Measurements from ENCODE around the gene GLCCI1.

Gene GLCCI1

GRCh38 chr7:7948232-7948631 lies 20.4 kb upstream of the GLCCI1 start:
- no peak overlapping the region for H3K18ac ChIP-seq (ENCODE audit: low read length)
- H3K27me3 ChIP-seq (ENCODE audit: insufficient read depth, low read length) = no peaks in the 10 kb centered on the region
- no peak overlapping the region for H2AFZ ChIP-seq (ENCODE audit: insufficient read depth, low read length, poor library complexity)
- no peak overlapping the region for H2BK12ac ChIP-seq (ENCODE audit: low read length)
- no peak overlapping the region for H2AK5ac ChIP-seq (ENCODE audit: low read length)
- H3K36me3 ChIP-seq (ENCODE audit: control insufficient read depth in 1 of 2, insufficient read depth in 2 of 2, low read length in 2 of 2) = no peaks in the 10 kb centered on the region
- no peak overlapping the region for H3K27ac ChIP-seq (ENCODE audit: low read depth, low read length)
- H3K9ac ChIP-seq (ENCODE audit: low read length) = no peak overlapping the region
- whole genome bisulfite sequencing (ENCODE audit: extremely low coverage, insufficient coverage, insufficient read length) = no CpG with 5 or more reads among the region's 4 CpGs
- no peak overlapping the region for H2BK120ac ChIP-seq (ENCODE audit: insufficient read depth, low read length, poor library complexity)
- no peak overlapping the region for H3K4me2 ChIP-seq (ENCODE audit: low read length)
- no peaks in the 10 kb centered on the region for H3K79me1 ChIP-seq (ENCODE audit: low read length)
- no peak overlapping the region for H3K4ac ChIP-seq (ENCODE audit: low read depth, low read length)
- H4K91ac ChIP-seq (ENCODE audit: low read depth, low read length) = no peak overlapping the region
- no peaks in the 10 kb centered on the region for H3K9me3 ChIP-seq (ENCODE audit: insufficient read depth, low read depth, low read length)
- no peak overlapping the region for H2BK5ac ChIP-seq (ENCODE audit: low read depth, low read length, poor library complexity)
- no peaks in the 10 kb centered on the region for H3K4me1 ChIP-seq (ENCODE audit: control insufficient read depth in 1 of 2, insufficient read depth in 2 of 2, low read length in 2 of 2)
- H3K79me2 ChIP-seq (ENCODE audit: control insufficient read depth, insufficient read depth, low read length, poor library complexity) = no peaks in the 10 kb centered on the region
- H4K8ac ChIP-seq (ENCODE audit: low read depth, low read length) = no peak overlapping the region
- H3K4me3 ChIP-seq (ENCODE audit: low read depth, low read length) = no peak overlapping the region
- H3K14ac ChIP-seq (ENCODE audit: low read length) = no peak overlapping the region
- DNase-seq = peak in 1 of 2 donors; percentile 48
- H4K12ac ChIP-seq (ENCODE audit: low read depth, low read length) = no peak overlapping the region
- no peak overlapping the region for H3K23ac ChIP-seq (ENCODE audit: low read length)

GRCh38 chr7:7953806-7954205 lies 14.8 kb upstream of the GLCCI1 start:
- Histone ChIP-seq H3K4ac (ENCODE audit: low read depth, low read length) (no peak overlapping the region), H3K27me3 (ENCODE audit: insufficient read depth, low read length) (no peaks in the 10 kb centered on the region), H2AFZ (ENCODE audit: insufficient read depth, low read length, poor library complexity) (no peak overlapping the region), H3K18ac (ENCODE audit: low read length) (no peak overlapping the region), H4K12ac (ENCODE audit: low read depth, low read length) (no peak overlapping the region), H4K8ac (ENCODE audit: low read depth, low read length) (no peak overlapping the region), H3K9me3 (ENCODE audit: insufficient read depth, low read depth, low read length) (no peaks in the 10 kb centered on the region), H3K4me1 (ENCODE audit: control insufficient read depth in 1 of 2, insufficient read depth in 2 of 2, low read length in 2 of 2) (no peaks in the 10 kb centered on the region), H2AK5ac (ENCODE audit: low read length) (no peak overlapping the region), H3K4me3 (ENCODE audit: low read depth, low read length) (no peak overlapping the region), H2BK12ac (ENCODE audit: low read length) (no peak overlapping the region), H3K9ac (ENCODE audit: low read length) (no peak overlapping the region), H2BK120ac (ENCODE audit: insufficient read depth, low read length, poor library complexity) (no peak overlapping the region), H3K14ac (ENCODE audit: low read length) (no peak overlapping the region), H3K79me2 (ENCODE audit: control insufficient read depth, insufficient read depth, low read length, poor library complexity) (no peaks in the 10 kb centered on the region), H2BK5ac (ENCODE audit: low read depth, low read length, poor library complexity) (no peak overlapping the region), H3K4me2 (ENCODE audit: low read length) (no peak overlapping the region), H3K79me1 (ENCODE audit: low read length) (no peaks in the 10 kb centered on the region), H3K36me3 (ENCODE audit: control insufficient read depth in 1 of 2, insufficient read depth in 2 of 2, low read length in 2 of 2) (no peaks in the 10 kb centered on the region), H3K27ac (ENCODE audit: low read depth, low read length) (no peak overlapping the region), H3K23ac (ENCODE audit: low read length) (no peak overlapping the region), H4K91ac (ENCODE audit: low read depth, low read length) (no peak overlapping the region)
- DNase-seq = peak in 1 of 2 donors; percentile 63

GRCh38 chr7:7956531-7957128 lies 12.0 kb upstream of the GLCCI1 start:
- no peak overlapping the region for H3K4ac ChIP-seq (ENCODE audit: low read depth, low read length)
- H2BK12ac ChIP-seq (ENCODE audit: low read length) = no peak overlapping the region
- H3K9me3 ChIP-seq (ENCODE audit: insufficient read depth, low read depth, low read length) = no peaks in the 10 kb centered on the region
- no peak overlapping the region for H2BK120ac ChIP-seq (ENCODE audit: insufficient read depth, low read length, poor library complexity)
- no peak overlapping the region for H3K27ac ChIP-seq (ENCODE audit: low read depth, low read length)
- H2BK5ac ChIP-seq (ENCODE audit: low read depth, low read length, poor library complexity) = no peak overlapping the region
- H3K36me3 ChIP-seq (ENCODE audit: control insufficient read depth in 1 of 2, insufficient read depth in 2 of 2, low read length in 2 of 2) = no peaks in the 10 kb centered on the region
- H3K14ac ChIP-seq (ENCODE audit: low read length) = no peak overlapping the region
- no peaks in the 10 kb centered on the region for H3K4me1 ChIP-seq (ENCODE audit: control insufficient read depth in 1 of 2, insufficient read depth in 2 of 2, low read length in 2 of 2)
- H2AK5ac ChIP-seq (ENCODE audit: low read length) = no peak overlapping the region
- H4K8ac ChIP-seq (ENCODE audit: low read depth, low read length) = no peak overlapping the region
- no peak overlapping the region for H4K12ac ChIP-seq (ENCODE audit: low read depth, low read length)
- no peaks in the 10 kb centered on the region for H3K79me2 ChIP-seq (ENCODE audit: control insufficient read depth, insufficient read depth, low read length, poor library complexity)
- no peak overlapping the region for H3K4me2 ChIP-seq (ENCODE audit: low read length)
- H3K23ac ChIP-seq (ENCODE audit: low read length) = no peak overlapping the region
- no peak overlapping the region for H2AFZ ChIP-seq (ENCODE audit: insufficient read depth, low read length, poor library complexity)
- no peaks in the 10 kb centered on the region for H3K27me3 ChIP-seq (ENCODE audit: insufficient read depth, low read length)
- H3K9ac ChIP-seq (ENCODE audit: low read length) = no peak overlapping the region
- no peak overlapping the region for H3K4me3 ChIP-seq (ENCODE audit: low read depth, low read length)
- no peak overlapping the region for H3K18ac ChIP-seq (ENCODE audit: low read length)
- WGBS (ENCODE audit: extremely low coverage, insufficient coverage, insufficient read length) = no CpG with 5 or more reads among the region's 3 CpGs
- H3K79me1 ChIP-seq (ENCODE audit: low read length) = no peaks in the 10 kb centered on the region
- peak in 1 of 2 donors; percentile 49 for DNase-seq
- no peak overlapping the region for H4K91ac ChIP-seq (ENCODE audit: low read depth, low read length)

GRCh38 chr7:7957513-7957912 lies 11.1 kb upstream of the GLCCI1 start:
- no peak overlapping the region for H3K18ac ChIP-seq (ENCODE audit: low read length)
- no peak overlapping the region for H3K23ac ChIP-seq (ENCODE audit: low read length)
- no CpG with 5 or more reads among the region's 2 CpGs for WGBS (ENCODE audit: extremely low coverage, insufficient coverage, insufficient read length)
- H4K91ac ChIP-seq (ENCODE audit: low read depth, low read length) = no peak overlapping the region
- no peak overlapping the region for H3K14ac ChIP-seq (ENCODE audit: low read length)
- H2BK12ac ChIP-seq (ENCODE audit: low read length) = no peak overlapping the region
- no peak overlapping the region for H2AFZ ChIP-seq (ENCODE audit: insufficient read depth, low read length, poor library complexity)
- H2AK5ac ChIP-seq (ENCODE audit: low read length) = no peak overlapping the region
- H3K36me3 ChIP-seq (ENCODE audit: control insufficient read depth in 1 of 2, insufficient read depth in 2 of 2, low read length in 2 of 2) = no peaks in the 10 kb centered on the region
- H2BK5ac ChIP-seq (ENCODE audit: low read depth, low read length, poor library complexity) = no peak overlapping the region
- H3K9ac ChIP-seq (ENCODE audit: low read length) = no peak overlapping the region
- no peak for DNase-seq
- no peaks in the 10 kb centered on the region for H3K79me2 ChIP-seq (ENCODE audit: control insufficient read depth, insufficient read depth, low read length, poor library complexity)
- no peaks in the 10 kb centered on the region for H3K27me3 ChIP-seq (ENCODE audit: insufficient read depth, low read length)
- no peaks in the 10 kb centered on the region for H3K4me1 ChIP-seq (ENCODE audit: control insufficient read depth in 1 of 2, insufficient read depth in 2 of 2, low read length in 2 of 2)
- no peak overlapping the region for H3K4me3 ChIP-seq (ENCODE audit: low read depth, low read length)
- no peak overlapping the region for H3K4me2 ChIP-seq (ENCODE audit: low read length)
- no peaks in the 10 kb centered on the region for H3K79me1 ChIP-seq (ENCODE audit: low read length)
- no peaks in the 10 kb centered on the region for H3K9me3 ChIP-seq (ENCODE audit: insufficient read depth, low read depth, low read length)
- no peak overlapping the region for H4K12ac ChIP-seq (ENCODE audit: low read depth, low read length)
- H2BK120ac ChIP-seq (ENCODE audit: insufficient read depth, low read length, poor library complexity) = no peak overlapping the region
- H4K8ac ChIP-seq (ENCODE audit: low read depth, low read length) = no peak overlapping the region
- H3K4ac ChIP-seq (ENCODE audit: low read depth, low read length) = no peak overlapping the region
- H3K27ac ChIP-seq (ENCODE audit: low read depth, low read length) = no peak overlapping the region

Data from trophoblast cell (in vitro differentiated cells and primary cell).